ENCODE results near the gene SNX5.
"Not testable (repeated sequence)": the region's sequence is repeated elsewhere in the genome, so short reads cannot be mapped to it uniquely, and the experiment has no call there.

Gene SNX5

DNA sequence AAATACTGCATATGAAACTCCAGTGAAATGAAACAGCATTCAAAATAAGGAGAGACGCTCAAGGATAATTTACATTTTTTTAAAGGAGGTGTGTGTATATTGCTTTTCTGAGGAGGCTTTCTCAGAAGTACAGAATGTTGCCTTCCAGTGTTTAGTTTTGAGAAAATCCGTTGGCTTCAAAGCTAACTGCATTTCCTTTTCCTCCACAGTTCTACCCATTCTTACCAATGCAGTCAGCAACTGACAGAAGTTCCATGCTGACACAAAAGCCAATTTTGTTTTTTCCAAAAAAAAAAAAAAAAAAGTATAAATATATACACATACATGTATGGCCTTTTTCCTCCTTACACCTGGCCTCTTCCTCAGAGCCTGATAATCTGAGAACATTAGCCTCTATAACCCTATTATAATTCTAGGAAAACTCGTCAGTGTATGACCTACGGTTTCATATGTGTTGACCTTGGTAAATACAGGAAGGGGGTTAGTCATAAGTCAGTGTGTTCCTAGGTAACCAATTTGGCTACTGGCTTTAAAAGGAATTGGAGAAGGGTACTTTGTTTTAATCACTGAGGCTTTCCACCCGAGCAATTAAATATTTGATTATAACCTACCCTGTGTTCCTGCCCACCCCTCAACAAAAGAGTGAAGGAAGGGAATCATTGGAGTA lies 24.4 kb upstream of the SNX5 start:
- DNase-seq: no peak

DNA sequence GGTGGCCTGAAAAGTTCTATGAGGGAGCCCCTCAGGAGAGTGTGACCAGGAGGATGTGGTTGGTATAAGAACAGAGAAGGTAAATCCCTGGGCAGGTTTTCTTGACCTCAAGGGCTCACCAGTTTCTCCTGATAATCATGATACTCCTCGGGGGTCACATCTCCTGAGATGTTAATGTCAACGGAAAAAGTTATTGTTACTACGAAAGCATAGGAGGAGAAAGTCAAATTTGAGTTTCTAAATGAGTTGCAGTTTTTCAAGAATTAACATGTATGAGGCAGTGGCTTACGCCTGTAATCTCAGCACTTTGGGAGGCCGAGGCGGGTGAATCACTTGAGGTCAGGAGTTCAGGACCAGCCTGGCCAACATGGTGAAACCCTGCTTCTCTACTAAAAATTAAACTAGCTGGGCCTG lies 23.6 kb upstream of the SNX5 start:
- DNase-seq: no peak

DNA sequence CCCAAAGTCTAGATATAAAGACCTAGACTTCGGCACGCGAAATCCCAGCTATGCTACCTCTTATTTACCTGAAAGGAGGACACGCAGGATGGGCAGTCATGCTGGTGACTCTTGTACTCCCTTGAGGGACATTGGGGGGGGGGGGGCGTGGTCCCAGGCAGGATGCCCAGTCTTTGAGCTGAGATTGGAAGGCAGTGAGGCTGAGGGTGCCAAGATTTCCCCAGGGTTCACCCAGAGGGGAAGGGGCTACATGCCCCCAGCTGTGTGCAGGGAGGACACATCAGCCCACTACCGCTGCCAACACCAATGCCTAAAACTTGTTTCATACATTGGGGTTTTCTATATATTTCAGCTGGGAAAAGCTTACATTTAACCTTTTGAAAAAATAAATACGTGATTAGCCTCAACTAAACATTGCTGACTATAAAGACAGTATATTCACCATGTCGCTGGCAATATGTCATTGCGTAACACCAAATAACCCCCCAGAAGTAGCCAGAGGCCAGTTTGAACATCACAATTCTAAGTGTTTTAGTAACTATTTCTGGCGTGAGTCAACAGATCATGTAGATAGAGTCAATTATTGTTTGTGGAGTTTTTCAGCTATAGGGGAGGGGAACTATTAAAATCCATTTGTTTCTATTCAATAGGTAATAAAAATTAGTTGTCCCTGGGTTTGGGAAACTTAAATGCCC lies 21.8 kb upstream of the SNX5 start:
- no peak for DNase-seq

DNA sequence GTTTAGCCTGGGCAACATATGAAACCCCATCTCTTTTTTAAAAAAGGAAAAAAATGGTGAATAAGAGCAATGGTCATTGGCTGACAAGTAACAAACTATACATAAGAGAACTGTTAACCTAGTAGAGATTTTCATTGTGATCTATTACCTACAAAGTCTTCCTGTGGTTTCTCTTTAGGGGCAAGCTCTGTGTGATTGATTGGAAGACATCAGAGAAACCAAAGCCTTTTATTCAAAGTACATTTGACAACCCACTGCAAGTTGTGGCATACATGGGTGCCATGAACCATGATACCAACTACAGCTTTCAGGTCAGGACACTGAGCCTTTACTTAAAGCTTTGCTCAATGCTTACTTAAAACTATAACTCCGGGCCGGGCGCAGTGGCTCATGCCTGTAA lies 19.4 kb upstream of the SNX5 start:
- DNase-seq: no peak

DNA sequence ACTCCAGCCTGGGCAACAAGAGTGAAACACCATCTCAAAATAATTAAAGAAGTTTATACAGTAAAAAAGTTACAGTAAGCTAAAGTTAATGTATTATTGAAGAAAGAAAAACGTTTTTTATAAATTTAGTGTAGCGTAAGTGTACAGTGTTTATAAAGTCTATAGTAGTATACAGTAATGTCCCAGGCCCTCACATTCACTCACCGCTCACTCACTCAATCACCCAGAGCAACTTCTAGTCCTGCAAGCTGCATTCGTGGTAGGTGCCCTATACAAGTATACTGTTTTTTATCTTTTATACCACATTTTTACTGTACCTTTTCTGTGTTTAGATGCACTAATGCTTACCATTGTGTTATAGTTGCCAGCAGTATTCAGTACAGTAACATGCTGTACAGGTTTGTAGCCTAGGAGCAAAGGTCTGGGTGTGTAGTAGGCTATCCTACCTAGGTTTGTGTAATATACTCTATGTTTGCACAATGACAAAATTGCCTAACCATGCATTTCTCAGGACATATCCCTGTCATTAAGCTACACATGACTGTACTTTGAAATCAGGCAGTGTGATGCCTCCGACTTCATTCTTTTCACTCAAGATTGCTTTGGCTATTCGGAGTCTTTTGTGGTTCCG lies 16.9 kb upstream of the SNX5 start:
- DNase-seq: no peak

DNA sequence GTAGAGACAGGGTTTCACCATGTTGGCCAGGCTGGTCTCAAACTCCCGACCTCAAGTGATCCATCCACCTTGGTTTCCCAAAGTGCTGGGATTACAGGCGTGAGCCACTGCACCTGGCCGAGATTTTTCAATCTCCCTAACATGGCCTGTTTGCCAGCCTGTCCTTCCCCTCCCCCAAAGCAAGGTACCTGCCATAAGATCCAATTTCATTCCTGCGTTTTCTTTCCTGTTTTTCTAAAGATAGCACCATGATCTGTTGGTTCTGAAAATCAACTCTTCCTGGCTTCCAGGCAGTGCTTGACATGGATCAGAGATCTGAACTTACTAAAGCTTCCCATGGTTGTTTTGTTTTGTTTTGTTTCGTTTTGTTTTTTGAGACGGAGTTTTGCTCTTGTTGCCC lies 7.7 kb upstream of the SNX5 start:
- no peak for DNase-seq

DNA sequence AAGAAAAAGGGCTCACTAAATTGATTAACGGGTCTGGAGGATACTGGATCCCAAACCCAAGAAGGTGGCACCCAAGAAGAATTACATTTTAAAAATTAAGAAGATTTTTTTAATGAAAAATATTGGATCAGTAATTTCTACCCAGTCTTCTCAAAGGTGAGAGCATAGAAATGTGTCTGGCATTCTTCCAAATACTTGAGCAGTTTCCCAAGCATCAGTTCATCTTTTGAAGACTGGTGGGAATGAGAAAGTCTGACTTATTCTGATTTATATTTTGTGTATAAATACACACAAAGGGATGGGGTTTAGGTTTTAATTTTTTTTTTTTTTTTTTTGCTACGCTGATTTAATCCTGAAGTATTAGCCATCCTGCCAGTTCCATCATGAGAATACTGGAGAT lies 3.5 kb upstream of the SNX5 start:
- peak; percentile 29 for DNase-seq

DNA sequence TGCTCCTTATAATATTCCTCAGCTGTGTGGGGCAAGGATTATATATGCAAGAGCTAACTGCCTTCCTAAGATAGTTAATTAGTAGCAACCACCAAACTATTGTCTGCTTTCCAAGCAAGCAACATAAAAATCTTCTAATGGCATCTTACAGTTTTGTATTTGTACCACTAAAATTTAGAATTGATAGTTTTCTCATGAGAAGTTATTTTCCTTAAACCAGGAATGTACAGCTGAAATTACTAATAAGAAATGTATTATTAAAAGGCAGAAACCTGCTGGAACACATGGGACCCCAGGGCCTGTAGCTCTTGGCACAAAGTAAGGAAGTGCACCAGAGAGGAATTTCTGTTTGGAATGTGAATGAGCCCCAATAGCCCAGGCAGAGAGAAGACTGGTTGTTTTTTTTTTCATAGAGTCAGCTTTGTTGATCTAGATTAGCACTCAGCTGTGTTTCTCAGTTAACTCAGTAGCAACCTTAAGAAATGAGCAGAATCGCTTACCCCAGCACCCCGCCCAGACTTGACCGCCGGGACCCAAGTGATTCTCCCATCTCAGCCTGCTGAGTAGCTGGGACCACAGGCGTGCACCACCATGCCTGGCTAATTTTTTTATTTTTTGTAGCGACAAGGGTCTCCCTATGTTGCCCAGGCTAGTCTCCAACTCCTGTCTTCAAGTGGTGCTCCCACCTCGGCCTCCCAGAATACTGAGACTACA lies 2.9 kb upstream of the SNX5 start:
- DNase-seq: peak; percentile 18

DNA sequence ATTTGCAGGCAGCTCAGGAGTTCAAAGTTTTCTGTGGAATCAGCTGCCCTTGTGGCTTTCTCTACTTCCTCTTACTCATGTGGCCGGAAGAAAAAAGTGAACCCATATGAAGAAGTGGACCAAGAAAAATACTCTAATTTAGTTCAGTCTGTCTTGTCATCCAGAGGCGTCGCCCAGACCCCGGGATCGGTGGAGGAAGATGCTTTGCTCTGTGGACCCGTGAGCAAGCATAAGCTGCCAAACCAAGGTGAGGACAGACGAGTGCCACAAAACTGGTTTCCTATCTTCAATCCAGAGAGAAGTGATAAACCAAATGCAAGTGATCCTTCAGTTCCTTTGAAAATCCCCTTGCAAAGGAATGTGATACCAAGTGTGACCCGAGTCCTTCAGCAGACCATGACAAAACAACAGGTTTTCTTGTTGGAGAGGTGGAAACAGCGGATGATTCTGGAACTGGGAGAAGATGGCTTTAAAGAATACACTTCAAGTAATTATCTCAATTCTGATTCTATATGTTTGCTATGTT lies 1.4 kb upstream of the SNX5 start:
- no peak for DNase-seq

DNA sequence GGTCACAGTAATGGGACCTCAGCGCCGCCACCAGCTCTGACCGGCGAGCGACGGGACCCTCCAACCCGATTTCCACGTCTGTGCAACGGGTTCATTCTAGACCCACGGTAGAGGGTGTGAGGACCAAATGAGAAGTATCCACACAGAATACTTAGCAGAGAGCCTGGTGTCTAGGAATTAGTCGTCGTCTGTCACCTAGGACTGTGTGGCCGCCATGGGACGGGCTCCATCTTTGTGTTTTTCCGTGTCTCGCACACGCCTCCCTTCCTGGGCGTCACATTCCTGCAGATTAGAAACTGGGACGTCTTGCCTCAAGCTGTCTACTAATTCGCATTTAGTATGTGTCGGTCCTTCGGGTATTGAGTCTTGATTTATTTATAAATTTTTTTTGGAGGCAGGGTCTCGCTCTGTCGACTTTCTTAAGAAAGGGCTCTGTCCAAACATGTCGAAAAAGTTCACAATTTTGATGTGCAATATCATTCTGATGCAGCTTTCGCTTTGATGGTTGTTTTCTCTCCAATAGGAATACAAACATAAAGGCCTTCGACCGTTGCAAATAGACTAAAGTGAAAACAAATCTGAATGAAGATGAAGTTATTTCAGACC lies 787 bp upstream of the SNX5 start:
- DNase-seq: peak; percentile 77

DNA sequence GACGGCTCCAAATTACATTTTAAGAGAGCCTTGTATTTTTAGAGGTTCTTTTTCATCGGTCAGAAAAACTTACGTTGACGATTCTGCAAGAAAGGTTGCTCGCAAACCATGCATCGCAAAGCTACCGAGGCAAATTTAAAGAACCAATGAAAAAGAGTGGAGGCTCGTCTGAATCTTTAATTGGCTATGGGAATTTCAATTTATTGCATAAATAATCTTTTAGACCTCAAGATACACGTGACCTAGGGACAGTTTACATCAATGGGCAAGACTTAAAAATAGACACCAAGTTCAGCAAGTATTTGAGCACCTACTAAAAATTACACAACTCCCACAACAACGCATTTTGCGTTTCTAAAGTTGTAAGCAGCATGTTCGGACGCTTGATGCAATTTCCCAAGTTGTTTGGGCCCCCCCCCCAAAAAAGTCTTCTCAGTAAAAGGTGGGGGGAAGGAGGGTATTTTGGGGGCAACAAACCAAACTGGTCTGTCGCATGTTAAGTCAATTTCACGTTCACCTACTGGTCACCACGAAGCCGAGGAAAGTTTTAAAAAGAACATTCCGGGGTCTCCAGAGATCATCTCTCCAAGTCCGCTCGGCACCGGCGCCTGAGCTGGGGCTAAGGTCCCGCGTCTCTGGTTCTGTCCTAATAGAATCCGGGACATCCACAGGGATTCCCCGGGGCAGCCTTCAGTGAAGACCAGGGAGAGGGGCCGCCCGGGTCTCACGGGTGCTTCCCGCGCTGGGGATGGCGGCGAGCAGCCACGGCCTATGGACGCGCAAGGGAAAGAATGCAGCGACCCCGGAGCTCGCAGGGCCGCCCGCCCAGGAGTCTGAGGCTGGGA lies 851 bp downstream of the SNX5 start:
- DNase-seq: peak; percentile 34

DNA sequence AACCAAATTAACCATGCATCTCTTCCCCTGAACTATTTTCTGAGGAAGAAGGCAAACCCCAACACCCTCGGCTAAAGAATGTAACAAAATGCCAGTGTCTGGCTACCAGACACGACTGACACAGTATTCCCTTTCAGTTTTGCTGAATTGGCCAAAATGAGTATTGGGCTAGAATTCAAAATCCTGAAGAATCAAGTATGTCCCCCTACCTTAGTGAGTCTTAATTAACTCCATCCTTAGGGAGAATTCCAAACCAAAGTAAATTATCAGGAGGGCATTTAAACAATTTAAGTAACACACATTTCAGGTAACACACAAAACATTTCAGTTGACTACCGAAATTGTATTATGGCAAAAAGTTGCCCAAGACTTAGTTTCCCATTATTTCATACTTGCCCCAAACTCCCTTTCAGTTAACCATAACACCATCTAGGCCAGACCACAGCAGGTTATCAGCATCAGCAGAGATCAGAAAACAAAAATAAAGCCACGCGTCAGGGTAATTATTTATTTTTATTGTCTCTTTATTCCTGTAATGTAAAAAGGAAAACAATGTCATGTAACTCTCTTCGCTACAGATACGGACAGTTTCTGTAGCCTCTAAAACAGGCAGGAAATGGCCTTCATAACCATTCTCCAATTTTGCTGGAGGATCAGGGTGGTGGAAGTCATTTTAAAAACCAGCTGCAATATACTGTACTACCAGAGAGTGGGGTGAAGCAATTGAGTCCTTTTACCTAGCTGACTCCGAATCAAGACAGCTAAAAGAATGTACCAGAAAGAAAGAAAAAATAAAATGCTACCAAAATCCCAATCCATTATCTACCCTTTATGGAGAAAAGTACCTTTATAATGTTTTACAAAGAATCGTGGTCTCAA lies 1.9 kb downstream of the SNX5 start:
- DNase-seq: peak; percentile 28

DNA sequence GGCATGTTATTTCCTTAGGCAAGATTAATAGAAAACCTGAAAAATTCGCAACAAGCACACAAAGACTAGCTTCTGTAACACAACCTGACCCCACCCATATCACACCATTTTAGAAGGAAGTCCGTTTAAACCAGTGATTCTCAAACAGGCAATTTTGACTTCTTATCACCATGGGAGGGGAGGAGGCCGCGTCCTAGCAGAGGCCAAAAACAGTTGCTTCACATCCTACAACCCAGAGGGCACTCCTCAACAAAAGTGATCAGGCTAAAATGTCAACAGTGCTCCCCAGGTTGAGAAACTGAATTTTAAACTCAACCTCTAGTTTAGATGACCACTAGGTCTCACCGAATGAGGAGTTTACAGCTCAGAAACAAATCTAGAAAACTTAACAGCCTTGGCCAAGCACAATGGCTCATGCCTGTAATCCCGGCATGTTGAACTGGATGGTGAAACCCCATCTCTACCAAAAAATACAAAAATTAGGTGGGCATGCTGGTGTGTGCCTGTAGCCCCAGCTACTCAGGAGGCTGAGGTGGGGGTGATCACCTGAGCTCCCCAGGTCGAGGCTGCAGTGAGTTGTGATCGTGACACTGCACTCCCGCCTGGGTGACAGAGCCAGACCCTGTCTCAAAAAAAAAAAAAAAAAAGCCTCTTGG lies 3.4 kb downstream of the SNX5 start:
- no peak for DNase-seq

DNA sequence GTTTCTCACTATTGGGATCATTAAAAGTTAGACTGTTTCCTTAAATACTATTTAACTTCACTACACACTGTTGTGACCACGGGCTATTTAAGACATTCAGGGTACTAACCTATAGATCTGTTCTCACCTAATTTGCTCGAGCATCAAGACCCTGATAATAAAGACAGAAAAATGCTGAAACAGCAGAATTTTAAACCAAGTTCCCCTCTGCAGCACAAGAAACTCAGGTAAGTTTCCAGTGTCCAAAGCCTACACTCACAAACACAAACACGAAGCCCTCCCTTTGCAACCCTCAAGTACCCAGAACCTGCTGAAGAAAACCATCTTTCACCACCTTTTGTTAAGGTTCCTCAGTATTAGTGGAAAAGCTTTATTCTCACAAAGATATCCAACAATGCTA lies 4.0 kb downstream of the SNX5 start:
- DNase-seq: no peak

DNA sequence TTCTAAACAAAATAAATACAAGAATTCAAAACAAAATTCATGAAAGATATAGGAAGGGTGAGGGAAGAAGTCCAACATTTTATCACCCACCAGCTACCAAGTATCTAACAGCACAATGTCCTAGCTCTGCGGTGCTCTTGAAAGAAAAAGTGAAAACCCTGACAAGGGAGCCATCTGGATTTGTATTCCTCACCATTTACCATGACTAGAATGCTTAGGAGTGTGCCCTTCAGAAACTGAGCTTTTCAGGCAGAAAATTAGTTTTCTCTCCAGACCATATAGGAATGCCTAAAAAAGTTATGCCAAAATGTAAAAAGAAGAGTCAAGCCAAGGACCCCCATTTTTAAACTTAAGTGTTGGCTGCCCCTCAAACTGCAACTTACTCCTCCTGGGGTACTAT lies 4.5 kb downstream of the SNX5 start:
- DNase-seq: no peak

DNA sequence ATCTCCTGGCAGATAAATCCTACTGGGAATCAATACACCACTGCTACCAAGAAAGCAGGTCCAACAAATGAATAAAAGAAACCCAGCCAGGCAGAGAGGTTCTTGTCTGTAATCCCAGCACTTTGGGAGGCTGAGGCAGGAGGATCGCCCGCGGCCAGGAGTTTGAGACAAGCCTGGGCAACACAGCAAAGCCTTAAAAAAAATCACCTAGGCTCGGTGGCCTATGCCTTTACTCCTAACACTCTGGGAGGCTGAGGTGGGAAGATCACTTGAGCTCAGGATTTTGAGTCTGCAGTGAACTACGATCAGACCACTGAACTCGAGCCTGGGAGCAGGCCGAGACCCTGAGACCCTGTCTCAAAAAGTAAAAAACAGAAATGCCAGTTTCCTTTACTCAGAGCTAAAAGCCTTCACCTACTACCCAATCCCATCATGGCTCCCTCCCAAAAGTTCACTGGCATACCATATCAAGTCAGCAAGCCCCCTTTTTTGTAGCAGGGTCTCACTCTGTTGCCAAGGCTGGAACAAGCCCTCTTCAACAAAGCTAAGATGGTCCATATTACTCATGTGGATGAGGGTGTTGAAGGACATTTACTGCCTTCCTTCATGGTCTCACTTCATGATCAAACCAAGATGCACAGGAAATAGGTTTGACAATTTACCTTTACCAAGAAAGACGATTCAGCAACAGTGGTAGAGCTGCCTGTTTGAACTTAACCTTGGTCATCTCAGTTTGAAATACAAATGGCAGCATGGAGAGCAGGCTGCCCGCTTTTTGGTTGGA lies 5.3 kb downstream of the SNX5 start:
- DNase-seq: no peak

DNA sequence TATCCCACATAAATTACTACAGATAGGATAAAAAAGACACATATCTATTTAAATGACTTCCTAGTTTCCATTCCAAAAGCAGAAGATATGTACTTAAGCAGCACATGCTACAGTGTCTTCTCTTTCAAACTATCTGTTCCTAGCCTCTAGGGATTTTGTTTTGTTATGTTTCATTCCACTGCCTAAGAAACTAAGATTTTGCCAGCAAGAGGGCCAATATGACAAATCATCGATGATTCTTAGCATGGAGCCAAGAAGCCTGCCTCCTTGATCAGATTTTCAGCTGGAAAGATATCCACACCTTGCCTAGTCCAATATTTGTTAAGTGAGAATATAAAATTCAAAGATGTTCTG lies 7.0 kb downstream of the SNX5 start:
- no peak for DNase-seq

DNA sequence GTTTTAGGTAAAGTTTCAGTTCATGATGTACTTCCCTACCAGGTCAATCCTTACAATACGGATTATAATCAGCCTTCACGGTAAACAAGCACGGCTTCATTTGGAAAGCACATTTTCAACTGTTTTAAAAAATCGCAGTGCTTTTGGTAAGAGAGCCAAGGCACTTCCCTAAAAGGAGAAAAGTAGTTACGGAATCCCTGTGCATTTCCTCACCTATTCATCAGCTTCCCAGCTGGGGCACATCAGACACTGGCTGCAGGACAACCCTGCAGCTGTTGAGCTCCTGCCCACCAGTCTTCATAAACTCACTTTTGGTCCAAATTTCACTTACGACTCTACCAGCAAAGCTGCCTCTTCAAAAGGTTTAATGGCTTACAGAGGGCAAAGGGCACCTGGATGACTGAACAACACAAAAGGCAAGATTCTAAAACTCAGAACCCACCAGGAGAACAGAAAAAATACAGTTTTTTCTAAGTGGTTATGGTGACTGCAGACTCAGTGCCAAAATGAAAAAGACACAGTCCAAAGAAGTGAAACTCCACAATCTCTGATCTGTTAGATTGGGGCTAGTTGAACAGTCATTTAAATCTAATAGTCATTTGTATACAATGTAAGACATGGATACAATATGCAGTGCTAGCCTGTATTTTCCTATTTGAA lies 7.5 kb downstream of the SNX5 start:
- no peak for DNase-seq

DNA sequence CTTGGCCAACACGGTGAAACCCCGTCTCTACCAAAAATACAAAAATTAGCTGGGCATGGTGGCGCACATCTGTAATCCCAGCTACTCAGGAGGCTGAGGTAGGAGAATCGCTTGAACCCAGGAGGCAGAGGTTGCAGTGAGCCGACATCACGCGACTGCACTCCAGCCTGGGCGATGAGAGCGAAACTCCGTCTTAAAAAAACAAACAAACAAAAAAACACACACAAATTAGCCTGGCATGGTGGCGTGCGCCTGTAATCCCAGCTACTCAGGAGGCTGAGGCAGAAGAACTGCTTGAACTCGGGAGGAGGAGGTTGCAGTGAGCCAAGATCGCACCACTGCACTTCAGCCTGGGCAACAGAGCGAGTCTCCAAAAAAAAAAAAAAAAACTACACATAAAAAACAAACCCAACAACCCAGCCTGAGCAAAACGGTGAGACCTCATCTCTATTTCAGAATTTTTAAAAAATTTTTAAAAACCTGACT lies 8.2 kb downstream of the SNX5 start:
- DNase-seq: not testable (repeated sequence)
